ENCODE data around the gene RGL2. TPM values are rescaled to one million over a fixed set of nuclear protein-coding genes. Genes with fewer than 3 reads are reported as not detected.
A peak's percentile ranks its signal among the peaks of the same experiment; 100 is the strongest.
"Not testable (repeated sequence)": the region's sequence is repeated elsewhere in the genome, so short reads cannot be mapped to it uniquely, and the experiment has no call there.

The RGL2 gene, protein sequence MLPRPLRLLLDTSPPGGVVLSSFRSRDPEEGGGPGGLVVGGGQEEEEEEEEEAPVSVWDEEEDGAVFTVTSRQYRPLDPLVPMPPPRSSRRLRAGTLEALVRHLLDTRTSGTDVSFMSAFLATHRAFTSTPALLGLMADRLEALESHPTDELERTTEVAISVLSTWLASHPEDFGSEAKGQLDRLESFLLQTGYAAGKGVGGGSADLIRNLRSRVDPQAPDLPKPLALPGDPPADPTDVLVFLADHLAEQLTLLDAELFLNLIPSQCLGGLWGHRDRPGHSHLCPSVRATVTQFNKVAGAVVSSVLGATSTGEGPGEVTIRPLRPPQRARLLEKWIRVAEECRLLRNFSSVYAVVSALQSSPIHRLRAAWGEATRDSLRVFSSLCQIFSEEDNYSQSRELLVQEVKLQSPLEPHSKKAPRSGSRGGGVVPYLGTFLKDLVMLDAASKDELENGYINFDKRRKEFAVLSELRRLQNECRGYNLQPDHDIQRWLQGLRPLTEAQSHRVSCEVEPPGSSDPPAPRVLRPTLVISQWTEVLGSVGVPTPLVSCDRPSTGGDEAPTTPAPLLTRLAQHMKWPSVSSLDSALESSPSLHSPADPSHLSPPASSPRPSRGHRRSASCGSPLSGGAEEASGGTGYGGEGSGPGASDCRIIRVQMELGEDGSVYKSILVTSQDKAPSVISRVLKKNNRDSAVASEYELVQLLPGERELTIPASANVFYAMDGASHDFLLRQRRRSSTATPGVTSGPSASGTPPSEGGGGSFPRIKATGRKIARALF
- total RNA-seq (2014; rRNA removed; shearing (Covaris generic)), result 27.2 and 27.3 TPM in 2 replicates
- total RNA-seq (2022), result 67.1 and 67.6 TPM in 2 replicates
- Bru-seq, nascent RNA, result percentile 61 among the genes with signal in this experiment
- BruChase-seq, experiment 1, labeled RNA remaining after a 6-hour chase, result percentile 83 among the genes with signal in this experiment
- percentile 77 among the genes with signal in this experiment for BruChase-seq, experiment 2, labeled RNA remaining after a 2-hour chase
- long read RNA-seq, transcript RGL2-247 (18 exons, 3,278 nt), result major isoform, 13 of 180 reads
- long read RNA-seq, partial matches to known transcripts, result 46 of 180 reads
- long read RNA-seq, other reads (novel, unspliced or antisense), result 119 of 180 reads

DNA sequence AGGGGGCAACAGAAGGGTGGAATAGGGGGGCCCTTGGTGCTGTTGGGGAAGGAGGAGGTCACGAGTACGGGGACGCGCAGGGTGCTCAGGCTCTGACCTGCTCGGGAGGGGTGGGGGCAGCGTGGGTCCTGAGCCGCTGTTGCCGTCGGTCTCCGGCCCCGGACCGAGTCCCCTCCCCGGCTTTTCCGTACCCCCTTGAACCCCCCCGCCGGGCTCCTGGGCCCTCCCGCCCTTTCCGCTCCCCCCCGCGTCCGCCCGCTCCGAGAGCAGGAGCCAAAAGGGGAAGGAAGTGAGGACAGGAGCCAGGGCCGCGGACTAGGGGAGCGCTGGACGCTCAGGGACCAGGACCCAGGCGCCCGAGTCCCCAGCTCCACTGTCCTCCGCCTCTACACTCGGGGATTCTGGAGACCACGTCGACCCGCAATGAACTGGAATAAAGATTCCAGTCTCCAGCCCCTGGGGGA, at the start of gene RGL2:
Gene RGL2, minus strand, starts transcription at position 170 of the 464 bp plus-strand sequence. CDS start 332 bp downstream, outside the sequence.
- H3K79me2 ChIP-seq (ENCODE audit: insufficient read depth, low read depth, low read length), result peaks cover 5% of the 10 kb centered on the region; the same call in 1 of the 2 replicates

DNA sequence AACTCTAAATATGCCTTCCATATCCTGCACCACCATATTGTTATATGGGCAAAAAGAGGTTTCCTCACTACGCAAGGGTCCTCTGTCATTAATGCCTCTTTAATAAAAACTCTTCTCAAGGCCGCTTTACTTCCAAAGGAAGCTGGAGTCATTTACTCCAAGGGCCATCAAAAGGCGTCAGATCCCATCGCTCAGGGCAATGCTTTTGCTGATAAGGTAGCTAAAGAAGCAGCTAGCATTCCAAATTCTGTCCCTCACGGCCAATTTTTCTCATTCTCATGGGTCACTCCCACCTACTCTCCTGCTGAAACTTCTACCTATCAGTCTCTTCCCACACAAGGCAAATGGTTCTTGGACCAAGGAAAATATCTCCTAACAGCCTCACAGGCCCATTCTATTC, 49.1 kb upstream of the RGL2 start:
- ChIA-PET CTCF (ENCODE audit: unreplicated experiment) (no interaction called here), POLR2A (interaction anchor here (0.6 kb wide), 1 partner anchor 30 kb away, joined by 3 read pairs; the partner anchor contains the start of gene ZBTB22)
- H3K27ac ChIP-seq (ENCODE audit: low read depth, low read length, poor library complexity, severe bottlenecking), result no peak overlapping the region
- H3K4me3 ChIP-seq (ENCODE audit: low read depth, low read length, poor library complexity, severe bottlenecking), result no peak overlapping the region
- H3K36me3 ChIP-seq (ENCODE audit: insufficient read depth, low read length), result no peaks in the 10 kb centered on the region
- no TSS peak for BruUV-seq (replicated peaks)
- TF ChIP-seq EZH2phosphoT487 (IDR thresholded peaks at IDR 0.05; ENCODE audit: borderline replicate concordance, low read depth, low read length), result no peak
- TF ChIP-seq, protein P1, sequence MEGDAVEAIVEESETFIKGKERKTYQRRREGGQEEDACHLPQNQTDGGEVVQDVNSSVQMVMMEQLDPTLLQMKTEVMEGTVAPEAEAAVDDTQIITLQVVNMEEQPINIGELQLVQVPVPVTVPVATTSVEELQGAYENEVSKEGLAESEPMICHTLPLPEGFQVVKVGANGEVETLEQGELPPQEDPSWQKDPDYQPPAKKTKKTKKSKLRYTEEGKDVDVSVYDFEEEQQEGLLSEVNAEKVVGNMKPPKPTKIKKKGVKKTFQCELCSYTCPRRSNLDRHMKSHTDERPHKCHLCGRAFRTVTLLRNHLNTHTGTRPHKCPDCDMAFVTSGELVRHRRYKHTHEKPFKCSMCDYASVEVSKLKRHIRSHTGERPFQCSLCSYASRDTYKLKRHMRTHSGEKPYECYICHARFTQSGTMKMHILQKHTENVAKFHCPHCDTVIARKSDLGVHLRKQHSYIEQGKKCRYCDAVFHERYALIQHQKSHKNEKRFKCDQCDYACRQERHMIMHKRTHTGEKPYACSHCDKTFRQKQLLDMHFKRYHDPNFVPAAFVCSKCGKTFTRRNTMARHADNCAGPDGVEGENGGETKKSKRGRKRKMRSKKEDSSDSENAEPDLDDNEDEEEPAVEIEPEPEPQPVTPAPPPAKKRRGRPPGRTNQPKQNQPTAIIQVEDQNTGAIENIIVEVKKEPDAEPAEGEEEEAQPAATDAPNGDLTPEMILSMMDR (conservative IDR thresholded peaks at IDR 0.05; ENCODE audit: low read length), result no peak
- peaks cover 29% of the 10 kb centered on the region for H3K4me1 ChIP-seq (ENCODE audit: insufficient read depth, low read length, poor library complexity, severe bottlenecking)
- H3K79me2 ChIP-seq (ENCODE audit: insufficient read depth, low read depth, low read length), result no peaks in the 10 kb centered on the region
- H3K9me2 ChIP-seq (ENCODE audit: insufficient read depth, low read length), result no peaks in the 10 kb centered on the region
- no peak overlapping the region for H3K4me2 ChIP-seq (ENCODE audit: low read length)
- intact Hi-C loops (cut with micrococcal nuclease; ENCODE audit: unreplicated experiment), result no loop called here
- no peaks in the 10 kb centered on the region for H3K9me3 ChIP-seq (ENCODE audit: low read length)
- no peaks in the 10 kb centered on the region for H4K20me1 ChIP-seq (ENCODE audit: insufficient read depth, low read length)
- no peak for DNase-seq (ENCODE audit: low spot score)
- H2AFZ ChIP-seq (ENCODE audit: low read length), result no peak overlapping the region

More for the DNA sequence above, at the start of gene RGL2:
- TF ChIP-seq, protein P1 (conservative IDR thresholded peaks at IDR 0.05; ENCODE audit: low read length), result no peak
- TF ChIP-seq EZH2phosphoT487 (IDR thresholded peaks at IDR 0.05; ENCODE audit: borderline replicate concordance, low read depth, low read length), result no peak
- peak; percentile 79 for DNase-seq (ENCODE audit: low spot score)
- H3K27ac ChIP-seq (ENCODE audit: low read depth, low read length, poor library complexity, severe bottlenecking), result peak within 1 kb of the TSS; percentile 93
- POLR2A ChIA-PET, result interaction anchor here (0.9 to 2.6 kb wide), 6 partner anchors 9 to 50 kb away, joined by 3 to 14 read pairs (median 8); partner anchors contain the start of genes PFDN6, RPS18, VPS52 and WDR46
- H4K20me1 ChIP-seq (ENCODE audit: insufficient read depth, low read length), result no peaks in the 10 kb centered on the region
- CTCF ChIA-PET (ENCODE audit: unreplicated experiment), result interaction anchor here (0.7 to 1.2 kb wide), 3 partner anchors 10 to 27 kb away, joined by 3 to 12 read pairs (median 4); partner anchors contain the start of genes B3GALT4 and WDR46
- H3K4me3 ChIP-seq (ENCODE audit: low read depth, low read length, poor library complexity, severe bottlenecking), result peak within 1 kb of the TSS; percentile 83
- no TSS peak for BruUV-seq (replicated peaks)
- H3K4me1 ChIP-seq (ENCODE audit: insufficient read depth, low read length, poor library complexity, severe bottlenecking), result peaks cover 21% of the 10 kb centered on the region
- intact Hi-C loops (cut with micrococcal nuclease; ENCODE audit: unreplicated experiment), result loop anchor here (1.0 to 5.0 kb wide), 5 partner anchors 15 to 127 kb away; partner anchors contain the start of genes KIFC1 and TAPBP
- H2AFZ ChIP-seq (ENCODE audit: low read length), result peak within 1 kb of the TSS; percentile 56; the same call in 1 of the 2 replicates
- H3K4me2 ChIP-seq (ENCODE audit: low read length), result peak within 1 kb of the TSS; percentile 85
- no peaks in the 10 kb centered on the region for H3K9me2 ChIP-seq (ENCODE audit: insufficient read depth, low read length)
- H3K9me3 ChIP-seq (ENCODE audit: low read length), result no peaks in the 10 kb centered on the region
- H3K36me3 ChIP-seq (ENCODE audit: insufficient read depth, low read length), result peaks cover 59% of the 10 kb centered on the region

DNA sequence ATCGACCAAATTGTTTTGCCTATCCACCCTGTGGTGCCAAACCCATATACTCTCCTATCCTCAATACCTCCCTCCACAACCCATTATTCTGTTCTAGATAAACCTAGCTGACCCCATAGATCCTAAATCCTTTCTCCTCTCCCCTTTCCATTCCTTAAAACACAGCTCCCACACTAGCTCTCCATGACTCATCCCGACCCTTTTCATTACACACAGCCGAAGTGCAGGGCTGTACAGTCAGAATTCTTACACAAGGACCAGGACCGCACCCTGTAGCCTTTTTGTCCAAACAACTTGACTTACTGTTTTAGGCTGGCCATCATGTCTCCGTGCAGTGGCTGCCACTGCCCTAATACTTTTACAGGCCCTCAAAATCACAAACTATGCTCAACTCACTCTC, 48.2 kb upstream of the RGL2 start:
- H3K79me2 ChIP-seq (ENCODE audit: insufficient read depth, low read depth, low read length); DNase-seq (ENCODE audit: low spot score); BruUV-seq (replicated peaks); H3K4me3 ChIP-seq (ENCODE audit: low read depth, low read length, poor library complexity, severe bottlenecking); H3K9me3 ChIP-seq (ENCODE audit: low read length); CTCF ChIA-PET (ENCODE audit: unreplicated experiment); H4K20me1 ChIP-seq (ENCODE audit: insufficient read depth, low read length); H3K4me2 ChIP-seq (ENCODE audit: low read length); H3K27ac ChIP-seq (ENCODE audit: low read depth, low read length, poor library complexity, severe bottlenecking); H3K9me2 ChIP-seq (ENCODE audit: insufficient read depth, low read length); H2AFZ ChIP-seq (ENCODE audit: low read length); POLR2A ChIA-PET; H3K36me3 ChIP-seq (ENCODE audit: insufficient read depth, low read length); intact Hi-C loops (cut with micrococcal nuclease; ENCODE audit: unreplicated experiment): not testable (repeated sequence)
- peaks cover 37% of the 10 kb centered on the region for H3K4me1 ChIP-seq (ENCODE audit: insufficient read depth, low read length, poor library complexity, severe bottlenecking)

Measured in OCI-LY7 (cell line).